ENCODE measurements around the gene PCDHB15.

PCDHB15 gene

DNA sequence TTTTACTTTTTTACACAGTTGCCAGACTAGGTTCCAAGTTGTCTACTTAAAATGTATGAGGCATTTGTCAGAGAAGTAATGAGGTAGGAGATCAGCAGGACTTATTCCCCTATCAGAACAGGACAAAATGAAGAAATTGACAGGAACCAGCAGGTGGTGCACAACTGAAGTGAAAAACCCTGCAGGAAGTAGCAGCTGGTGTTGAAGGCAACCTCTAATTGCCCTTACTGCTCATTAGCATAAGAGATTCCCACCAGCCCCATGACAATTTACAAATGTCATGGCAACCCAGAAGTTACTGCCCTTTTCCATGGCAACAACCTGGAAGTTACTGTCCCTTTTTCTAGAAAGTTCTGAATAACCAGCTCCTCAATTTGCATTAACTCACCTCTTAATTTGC lies 5.4 kb downstream of the PCDHB15 start:
- Histone ChIP-seq H3K9me3 (ENCODE audit: low read depth, low read length) (no peaks in the 10 kb centered on the region; the same call in 1 of the 2 replicates), H3K4me3 (no peak overlapping the region)

DNA sequence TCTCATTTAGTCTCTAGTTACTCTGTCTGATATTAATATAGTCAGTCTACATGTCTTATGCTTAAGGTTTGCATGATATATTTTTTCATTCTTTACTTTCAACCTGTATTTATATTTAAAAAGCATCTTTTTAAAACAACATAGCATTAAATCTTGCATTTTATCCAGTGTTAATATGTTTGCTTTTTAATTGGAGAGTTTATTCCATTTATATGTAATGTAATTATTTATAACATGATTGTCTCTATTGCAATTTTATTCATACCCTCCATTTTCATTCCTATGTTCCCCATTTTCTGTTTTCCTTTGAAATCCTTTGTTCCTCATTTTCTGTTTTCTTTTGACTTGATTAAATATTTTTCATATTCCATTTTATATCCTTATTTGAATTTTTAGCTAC lies 13.3 kb downstream of the PCDHB15 start:
- Histone ChIP-seq H3K36me3 (ENCODE audit: insufficient read depth, low read length) (no peaks in the 10 kb centered on the region), H3K4me3 (no peak overlapping the region), H3K27ac (no peak overlapping the region), H3K9me3 (ENCODE audit: low read depth, low read length) (peaks cover 5% of the 10 kb centered on the region), H3K9ac (ENCODE audit: insufficient read length) (no peak overlapping the region)
- no peak for DNase-seq (ENCODE audit: low read depth, low spot score)
- TF ChIP-seq POLR2AphosphoS5 (IDR thresholded peaks at IDR 0.05; ENCODE audit: borderline replicate concordance, low read depth, low read length) (no peak), FOXP2 (optimal IDR thresholded peaks at IDR 0.05; ENCODE audit: control extremely low read depth, extremely low read length, insufficient read depth) (no peak), EZH2 (IDR thresholded peaks at IDR 0.05) (no peak)

More for the DNA sequence above, 5.4 kb downstream of the PCDHB15 start:
- no peak overlapping the region for H3K27ac ChIP-seq
- DNase-seq (ENCODE audit: low read depth, low spot score): no peak
- no peak for TF ChIP-seq POLR2AphosphoS5 (IDR thresholded peaks at IDR 0.05; ENCODE audit: borderline replicate concordance, low read depth, low read length)
- no peak for TF ChIP-seq FOXP2 (optimal IDR thresholded peaks at IDR 0.05; ENCODE audit: control extremely low read depth, extremely low read length, insufficient read depth)
- no peak for TF ChIP-seq EZH2 (IDR thresholded peaks at IDR 0.05)
- no peaks in the 10 kb centered on the region for H3K36me3 ChIP-seq (ENCODE audit: insufficient read depth, low read length)
- H3K9ac ChIP-seq (ENCODE audit: insufficient read length): no peak overlapping the region

DNA sequence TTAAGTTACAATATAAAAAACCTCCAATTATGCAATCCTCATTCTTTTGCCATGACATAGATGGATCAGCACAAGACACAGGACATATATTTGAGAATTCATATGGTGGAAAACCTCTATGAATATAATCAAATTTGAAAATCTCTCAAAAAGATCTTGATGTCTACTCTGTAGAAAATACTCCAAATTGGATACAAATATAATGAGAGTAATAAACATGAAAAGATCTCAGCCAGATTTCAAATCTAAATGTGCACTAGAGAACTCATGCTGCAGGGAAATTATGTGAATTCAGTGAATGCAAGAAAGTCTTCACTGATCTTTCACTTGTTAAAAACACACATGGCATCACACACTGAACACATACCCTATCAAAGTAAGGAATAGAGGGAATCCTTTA lies 13.8 kb downstream of the PCDHB15 start:
- Histone ChIP-seq H3K36me3 (ENCODE audit: insufficient read depth, low read length) (no peaks in the 10 kb centered on the region), H3K9me3 (ENCODE audit: low read depth, low read length) (peaks cover 5% of the 10 kb centered on the region; the same call in 1 of the 2 replicates), H3K9ac (ENCODE audit: insufficient read length) (no peak overlapping the region), H3K27ac (no peak overlapping the region), H3K4me3 (no peak overlapping the region)
- DNase-seq (ENCODE audit: low read depth, low spot score): no peak
- TF ChIP-seq EZH2 (IDR thresholded peaks at IDR 0.05) (no peak), FOXP2 (optimal IDR thresholded peaks at IDR 0.05; ENCODE audit: control extremely low read depth, extremely low read length, insufficient read depth) (no peak), POLR2AphosphoS5 (IDR thresholded peaks at IDR 0.05; ENCODE audit: borderline replicate concordance, low read depth, low read length) (no peak)

DNA sequence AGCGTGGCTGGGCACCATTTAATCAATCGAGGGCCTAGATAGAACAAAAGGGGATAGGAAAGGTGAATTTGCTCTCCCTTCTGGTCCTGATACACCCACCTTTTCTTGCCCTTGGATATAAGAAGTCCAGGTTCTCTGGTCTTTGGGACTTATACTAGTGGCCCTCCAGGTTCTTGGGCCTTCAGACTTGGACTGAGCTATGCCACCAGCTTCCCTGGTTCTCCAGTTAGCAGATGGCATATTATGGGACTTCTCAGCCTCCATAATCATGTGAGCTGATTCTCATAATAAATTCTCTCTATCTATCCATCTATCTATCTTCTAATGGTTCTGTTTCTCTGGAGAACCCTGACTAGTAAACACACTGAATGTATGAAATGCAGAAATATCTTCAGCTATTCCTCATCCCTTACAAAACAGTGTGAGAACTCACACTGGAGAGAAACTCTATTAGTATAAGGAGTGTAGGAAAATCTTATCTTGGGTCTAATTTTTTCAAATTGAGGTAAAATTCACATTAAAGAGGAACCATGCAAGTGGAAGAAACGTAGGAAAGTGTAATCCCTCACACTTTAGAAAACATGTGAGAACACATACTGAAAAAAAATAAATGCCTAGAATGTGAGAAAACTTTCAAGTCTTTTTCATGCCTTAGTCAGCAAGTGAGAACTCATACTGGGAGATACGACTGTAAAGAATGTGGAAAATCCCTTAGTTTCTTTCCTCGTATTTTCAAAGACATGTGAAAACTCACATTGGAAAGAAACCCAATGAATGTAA lies 15.5 kb downstream of the PCDHB15 start:
- Histone ChIP-seq H3K9me3 (ENCODE audit: low read depth, low read length) (peaks cover 5% of the 10 kb centered on the region; the same call in 1 of the 2 replicates), H3K4me3 (no peak overlapping the region), H3K36me3 (ENCODE audit: insufficient read depth, low read length) (no peaks in the 10 kb centered on the region), H3K27ac (no peak overlapping the region), H3K9ac (ENCODE audit: insufficient read length) (no peak overlapping the region)
- DNase-seq (ENCODE audit: low read depth, low spot score): no peak
- no peak for TF ChIP-seq FOXP2 (optimal IDR thresholded peaks at IDR 0.05; ENCODE audit: control extremely low read depth, extremely low read length, insufficient read depth)
- TF ChIP-seq EZH2 (IDR thresholded peaks at IDR 0.05): no peak
- no peak for TF ChIP-seq POLR2AphosphoS5 (IDR thresholded peaks at IDR 0.05; ENCODE audit: borderline replicate concordance, low read depth, low read length)

DNA sequence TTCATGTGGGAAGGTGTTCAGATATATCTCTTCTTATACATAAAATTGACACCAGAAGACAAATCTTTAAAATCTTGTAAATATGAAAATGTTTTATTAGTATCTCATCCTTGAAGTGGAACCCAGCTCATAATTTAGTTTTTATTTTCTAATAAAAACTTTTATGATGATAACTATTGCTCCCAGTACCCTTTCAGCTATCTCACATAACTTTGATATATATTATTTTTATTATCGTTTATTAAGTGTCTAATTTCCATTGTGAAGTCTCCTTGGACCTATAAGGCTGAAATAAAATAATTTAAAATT lies 16.0 kb downstream of the PCDHB15 start:
- Histone ChIP-seq H3K36me3 (ENCODE audit: insufficient read depth, low read length) (no peaks in the 10 kb centered on the region), H3K9me3 (ENCODE audit: low read depth, low read length) (peaks cover 5% of the 10 kb centered on the region; the same call in 1 of the 2 replicates), H3K9ac (ENCODE audit: insufficient read length) (no peak overlapping the region), H3K27ac (no peak overlapping the region), H3K4me3 (no peak overlapping the region)
- DNase-seq (ENCODE audit: low read depth, low spot score): no peak
- TF ChIP-seq POLR2AphosphoS5 (IDR thresholded peaks at IDR 0.05; ENCODE audit: borderline replicate concordance, low read depth, low read length) (no peak), FOXP2 (optimal IDR thresholded peaks at IDR 0.05; ENCODE audit: control extremely low read depth, extremely low read length, insufficient read depth) (no peak), EZH2 (IDR thresholded peaks at IDR 0.05) (no peak)

DNA sequence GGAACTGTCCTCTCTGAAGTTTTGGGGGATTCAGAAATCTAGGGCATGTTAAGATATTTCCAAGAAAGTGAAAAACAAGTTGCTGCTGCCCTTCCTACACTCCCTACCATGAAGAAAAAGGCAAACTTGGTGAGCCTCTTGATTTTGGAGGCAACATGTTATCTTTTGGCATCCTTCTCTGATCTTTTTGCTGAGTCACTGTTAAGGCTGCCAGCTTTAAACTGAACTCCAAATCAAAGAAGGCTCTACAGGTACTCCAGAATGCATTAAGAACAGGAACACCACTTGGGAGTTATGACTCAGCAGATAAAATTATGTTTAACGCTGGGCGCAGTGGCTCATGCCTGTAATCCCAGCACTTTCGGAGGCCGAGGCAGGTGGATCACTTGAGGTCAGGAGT lies 24.0 kb downstream of the PCDHB15 start:
- TF ChIP-seq EZH2 (IDR thresholded peaks at IDR 0.05) (no peak), POLR2AphosphoS5 (IDR thresholded peaks at IDR 0.05; ENCODE audit: borderline replicate concordance, low read depth, low read length) (no peak), FOXP2 (optimal IDR thresholded peaks at IDR 0.05; ENCODE audit: control extremely low read depth, extremely low read length, insufficient read depth) (no peak)
- Histone ChIP-seq H3K27ac (no peak overlapping the region), H3K36me3 (ENCODE audit: insufficient read depth, low read length) (no peaks in the 10 kb centered on the region), H3K9ac (ENCODE audit: insufficient read length) (no peak overlapping the region), H3K9me3 (ENCODE audit: low read depth, low read length) (no peaks in the 10 kb centered on the region; the same call in 1 of the 2 replicates), H3K4me3 (no peak overlapping the region)
- DNase-seq (ENCODE audit: low read depth, low spot score): no peak

DNA sequence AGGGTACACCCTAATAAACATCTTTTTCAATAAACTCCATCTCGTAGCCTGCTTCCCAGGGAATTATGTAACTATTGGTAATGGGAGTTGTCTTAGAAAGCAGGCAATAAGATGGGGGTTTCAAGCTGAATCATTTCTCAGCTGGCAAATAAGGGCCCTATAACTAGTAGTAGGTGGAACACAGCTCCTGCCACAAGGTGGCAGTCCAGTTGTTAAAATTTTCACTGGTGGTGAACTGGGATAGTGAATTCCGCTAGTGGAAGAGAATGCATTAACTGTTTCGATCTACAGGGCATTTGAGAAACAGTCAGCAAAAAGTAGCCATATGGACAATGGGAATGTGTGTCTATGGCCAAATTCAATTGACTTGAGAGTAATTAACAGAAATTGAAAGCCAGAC lies 27.7 kb downstream of the PCDHB15 start:
- TF ChIP-seq FOXP2 (optimal IDR thresholded peaks at IDR 0.05; ENCODE audit: control extremely low read depth, extremely low read length, insufficient read depth) (no peak), POLR2AphosphoS5 (IDR thresholded peaks at IDR 0.05; ENCODE audit: borderline replicate concordance, low read depth, low read length) (no peak), EZH2 (IDR thresholded peaks at IDR 0.05) (no peak)
- Histone ChIP-seq H3K27ac (no peak overlapping the region), H3K9ac (ENCODE audit: insufficient read length) (no peak overlapping the region), H3K36me3 (ENCODE audit: insufficient read depth, low read length) (no peaks in the 10 kb centered on the region), H3K9me3 (ENCODE audit: low read depth, low read length) (peaks cover 3% of the 10 kb centered on the region; the same call in 1 of the 2 replicates), H3K4me3 (no peak overlapping the region)
- no peak for DNase-seq (ENCODE audit: low read depth, low spot score)

DNA sequence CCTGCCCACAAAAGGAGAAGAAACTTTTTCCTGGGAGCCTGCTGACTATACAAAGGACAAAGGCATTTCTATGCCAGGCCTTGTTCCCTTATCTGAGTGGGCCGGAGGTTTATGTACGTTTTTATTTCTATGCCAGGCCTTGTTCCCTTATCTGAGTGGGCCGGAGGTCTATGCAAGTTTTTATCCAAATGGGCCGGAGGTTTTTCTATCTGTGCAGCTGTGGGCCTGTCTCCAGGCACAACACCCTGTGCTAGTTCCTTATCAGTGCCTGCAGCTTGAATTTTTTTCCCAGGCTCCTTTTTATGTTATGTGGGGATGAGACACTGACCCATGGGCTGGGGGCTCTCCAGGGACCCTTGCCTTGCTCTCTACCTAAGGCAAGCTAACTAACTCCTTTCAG lies 53.2 kb downstream of the PCDHB15 start:
- Histone ChIP-seq H3K9me3 (ENCODE audit: low read depth, low read length) (peaks cover 7% of the 10 kb centered on the region), H3K4me3 (no peak overlapping the region), H3K36me3 (ENCODE audit: insufficient read depth, low read length) (no peaks in the 10 kb centered on the region), H3K27ac (no peak overlapping the region), H3K9ac (ENCODE audit: insufficient read length) (no peak overlapping the region)
- no peak for TF ChIP-seq FOXP2 (optimal IDR thresholded peaks at IDR 0.05; ENCODE audit: control extremely low read depth, extremely low read length, insufficient read depth)
- no peak for TF ChIP-seq EZH2 (IDR thresholded peaks at IDR 0.05)
- no peak for TF ChIP-seq POLR2AphosphoS5 (IDR thresholded peaks at IDR 0.05; ENCODE audit: borderline replicate concordance, low read depth, low read length)
- DNase-seq (ENCODE audit: low read depth, low spot score): no peak
